HepG2 (cell line): ENCODE measurements around the gene RPS6KA2. TPM values are rescaled to one million over a fixed set of nuclear protein-coding genes. Genes with fewer than 3 reads are reported as not detected.

Experiments used
- ATF1 ChIP-seq: IDR thresholded peaks from 2 replicates; pipeline ENCODE4 v1.6.1; 2016; ENCODE audit warnings: mild to moderate bottlenecking, control low read depth
- ETV5 ChIP-seq: IDR thresholded peaks from 2 replicates; pipeline ENCODE4 v1.6.1; 2018; ENCODE audit warnings: missing biosample characterization, missing genetic modification reagents, inconsistent platforms, borderline replicate concordance
- FOXK1 ChIP-seq: sonication (generic); formaldehyde crosslinking; IDR thresholded peaks from 2 replicates; pipeline ENCODE4 v1.4.0; 2020; ENCODE audit warnings: low read depth, missing genetic modification reagents, borderline replicate concordance
- GATAD1 ChIP-seq: IDR thresholded peaks from 2 replicates; pipeline ENCODE4 v1.6.1; 2016; ENCODE audit warnings: missing genetic modification reagents, missing compliant biosample characterization
- GTF3A ChIP-seq: sonication (generic); formaldehyde crosslinking; conservative IDR thresholded peaks from 2 replicates; pipeline ENCODE4 v1.4.0; 2020; ENCODE audit warnings: mild to moderate bottlenecking, missing genetic modification reagents
- PHF20 ChIP-seq: sonication (generic); formaldehyde crosslinking; IDR thresholded peaks from 2 replicates; pipeline ENCODE4 v1.5.0; 2020; ENCODE audit warnings: mild to moderate bottlenecking, missing genetic modification reagents
- POLR2A ChIP-seq, 2 experiments: IDR thresholded peaks; 2 replicates each; pipeline ENCODE4 v1.6.1; 2011; ENCODE audit warnings: low read depth in 2 of 2, low read length in 2 of 2, mild to moderate bottlenecking in 1 of 2, moderate library complexity in 1 of 2; ENCODE audit not compliant: insufficient read depth in 1 of 2
- SIN3B ChIP-seq: fragments of 150-350 bp; IDR thresholded peaks from 2 replicates; pipeline ENCODE4 v1.6.1; 2014; ENCODE audit warnings: low read length
- TRAFD1 ChIP-seq: sonication (generic); formaldehyde crosslinking; IDR thresholded peaks from 2 replicates; pipeline ENCODE4 v1.5.1; 2020; ENCODE audit warnings: missing genetic modification reagents, mild to moderate bottlenecking, borderline replicate concordance
- ZBED4 ChIP-seq: sonication (generic); formaldehyde crosslinking; IDR thresholded peaks from 2 replicates; pipeline ENCODE4 v1.4.0; 2020; ENCODE audit warnings: missing genetic modification reagents, borderline replicate concordance
- ZBTB7A ChIP-seq: sonication (generic); formaldehyde crosslinking; IDR thresholded peaks from 2 replicates; pipeline ENCODE4 v1.8.0; 2022; ENCODE audit warnings: mild to moderate bottlenecking, missing genetic modification reagents
- ZNF12 ChIP-seq: sonication (generic); formaldehyde crosslinking; IDR thresholded peaks from 2 replicates; pipeline ENCODE4 v1.5.0; 2020; ENCODE audit warnings: missing genetic modification reagents
- ZNF263 ChIP-seq: sonication (generic); formaldehyde crosslinking; IDR thresholded peaks from 2 replicates; pipeline ENCODE4 v1.4.0; 2020; ENCODE audit warnings: missing genetic modification reagents
- ZNF383 ChIP-seq: sonication (generic); formaldehyde crosslinking; IDR thresholded peaks from 2 replicates; pipeline ENCODE4 v1.4.0; 2020; ENCODE audit warnings: missing genetic modification reagents, mild to moderate bottlenecking, borderline replicate concordance
- ZNF468 ChIP-seq: sonication (generic); formaldehyde crosslinking; IDR thresholded peaks from 2 replicates; pipeline ENCODE4 v1.8.0; 2022; ENCODE audit warnings: mild to moderate bottlenecking, moderate library complexity, missing genetic modification reagents
- ZNF577 ChIP-seq: sonication (generic); formaldehyde crosslinking; IDR thresholded peaks from 2 replicates; pipeline ENCODE4 v1.4.0; 2020; ENCODE audit warnings: mild to moderate bottlenecking, low read depth, missing genetic modification reagents, borderline replicate concordance
- ZSCAN21 ChIP-seq: sonication (generic); formaldehyde crosslinking; IDR thresholded peaks from 2 replicates; pipeline ENCODE4 v1.8.0; 2022; ENCODE audit warnings: mild to moderate bottlenecking, missing genetic modification reagents, moderate library complexity, borderline replicate concordance
- polyA plus RNA-seq, 8 experiments: library from polyadenylated mRNA; depleted of rRNA in 3 of 8; stranded (reverse) in 7 of 8; unstranded in 1 of 8; fragments of >200 nt; fragmentation: Illumina TruSeq in 4 of 8; extraction: Trizol in 4 of 8; gene quantifications; 2 replicates each; pipeline versions ENCODE4 v1.2.1 to v1.2.3, GENCODE V29; 2011 to 2016; ENCODE audit warnings: low read depth in 4 of 8, missing spikeins in 1 of 8, mixed read lengths in 1 of 8; ENCODE audit not compliant: insufficient read depth in 1 of 8
- total RNA-seq, 5 experiments: library from RNA; depleted of rRNA; stranded (reverse); fragments of >200 nt; fragmentation: Illumina TruSeq; extraction: Trizol; gene quantifications; 2 replicates each; pipeline ENCODE4 v1.2.3, GENCODE V29; 2016; ENCODE audit warnings: low read depth in 1 of 5
- TF ChIP-seq, protein P1 (sequence below): sonication (generic); formaldehyde crosslinking; IDR thresholded peaks from 2 replicates; pipeline ENCODE4 v1.5.1; 2020; ENCODE audit warnings: mild to moderate bottlenecking, missing genetic modification reagents, moderate library complexity
- TF ChIP-seq, protein P2 (sequence below): sonication (generic); formaldehyde crosslinking; IDR thresholded peaks from 2 replicates; pipeline ENCODE4 v1.5.0; 2020; ENCODE audit warnings: missing genetic modification reagents
- TF ChIP-seq, protein P3 (sequence below): sonication (generic); formaldehyde crosslinking; IDR thresholded peaks from 2 replicates; pipeline ENCODE4 v1.5.0; 2020; ENCODE audit warnings: missing genetic modification reagents

RPS6KA2 gene
- total and polyA plus RNA-seq, 2 of the 13 experiments (the other 11 are each of a cell fraction or from before 2014, with no cell fraction given): 0.22 to 0.38 TPM

GRCh38 chr6:166420351-166420750 lies 206.7 kb downstream of the RPS6KA2 start (continued):
- TF ChIP-seq, protein P1, sequence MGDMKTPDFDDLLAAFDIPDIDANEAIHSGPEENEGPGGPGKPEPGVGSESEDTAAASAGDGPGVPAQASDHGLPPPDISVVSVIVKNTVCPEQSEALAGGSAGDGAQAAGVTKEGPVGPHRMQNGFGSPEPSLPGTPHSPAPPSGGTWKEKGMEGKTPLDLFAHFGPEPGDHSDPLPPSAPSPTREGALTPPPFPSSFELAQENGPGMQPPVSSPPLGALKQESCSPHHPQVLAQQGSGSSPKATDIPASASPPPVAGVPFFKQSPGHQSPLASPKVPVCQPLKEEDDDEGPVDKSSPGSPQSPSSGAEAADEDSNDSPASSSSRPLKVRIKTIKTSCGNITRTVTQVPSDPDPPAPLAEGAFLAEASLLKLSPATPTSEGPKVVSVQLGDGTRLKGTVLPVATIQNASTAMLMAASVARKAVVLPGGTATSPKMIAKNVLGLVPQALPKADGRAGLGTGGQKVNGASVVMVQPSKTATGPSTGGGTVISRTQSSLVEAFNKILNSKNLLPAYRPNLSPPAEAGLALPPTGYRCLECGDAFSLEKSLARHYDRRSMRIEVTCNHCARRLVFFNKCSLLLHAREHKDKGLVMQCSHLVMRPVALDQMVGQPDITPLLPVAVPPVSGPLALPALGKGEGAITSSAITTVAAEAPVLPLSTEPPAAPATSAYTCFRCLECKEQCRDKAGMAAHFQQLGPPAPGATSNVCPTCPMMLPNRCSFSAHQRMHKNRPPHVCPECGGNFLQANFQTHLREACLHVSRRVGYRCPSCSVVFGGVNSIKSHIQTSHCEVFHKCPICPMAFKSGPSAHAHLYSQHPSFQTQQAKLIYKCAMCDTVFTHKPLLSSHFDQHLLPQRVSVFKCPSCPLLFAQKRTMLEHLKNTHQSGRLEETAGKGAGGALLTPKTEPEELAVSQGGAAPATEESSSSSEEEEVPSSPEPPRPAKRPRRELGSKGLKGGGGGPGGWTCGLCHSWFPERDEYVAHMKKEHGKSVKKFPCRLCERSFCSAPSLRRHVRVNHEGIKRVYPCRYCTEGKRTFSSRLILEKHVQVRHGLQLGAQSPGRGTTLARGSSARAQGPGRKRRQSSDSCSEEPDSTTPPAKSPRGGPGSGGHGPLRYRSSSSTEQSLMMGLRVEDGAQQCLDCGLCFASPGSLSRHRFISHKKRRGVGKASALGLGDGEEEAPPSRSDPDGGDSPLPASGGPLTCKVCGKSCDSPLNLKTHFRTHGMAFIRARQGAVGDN (CRISPR knock-in tag): no peak
- TF ChIP-seq POLR2A (IDR thresholded peaks at IDR 0.05; ENCODE audit: insufficient read depth in 1 of 2, low read depth in 2 of 2, low read length in 2 of 2) (no peak), ZBED4 (no peak), SIN3B (no peak), ETV5 (CRISPR knock-in tag) (peak; percentile 50; the same call in 1 of the 2 replicates), GATAD1 (CRISPR knock-in tag) (no peak), ZBTB7A (no peak), ZNF577 (CRISPR knock-in tag) (no peak), ZNF263 (0 out of 2 replicates have a peak, but pooled peaks have one; percentile 62), PHF20 (CRISPR knock-in tag) (no peak), TRAFD1 (CRISPR knock-in tag) (no peak), ATF1 (CRISPR knock-in tag) (0 out of 2 replicates have a peak, but pooled peaks have one; percentile 21), ZSCAN21 (CRISPR knock-in tag) (0 out of 2 replicates have a peak, but pooled peaks have one; percentile 24), FOXK1 (CRISPR knock-in tag) (no peak), ZNF383 (no peak), ZNF12 (CRISPR knock-in tag) (peak; percentile 36; the same call in 1 of the 2 replicates), GTF3A (CRISPR knock-in tag) (0 out of 2 replicates have a peak, but pooled peaks have one; percentile 34), ZNF468 (CRISPR knock-in tag) (no peak)
- TF ChIP-seq, protein P2, sequence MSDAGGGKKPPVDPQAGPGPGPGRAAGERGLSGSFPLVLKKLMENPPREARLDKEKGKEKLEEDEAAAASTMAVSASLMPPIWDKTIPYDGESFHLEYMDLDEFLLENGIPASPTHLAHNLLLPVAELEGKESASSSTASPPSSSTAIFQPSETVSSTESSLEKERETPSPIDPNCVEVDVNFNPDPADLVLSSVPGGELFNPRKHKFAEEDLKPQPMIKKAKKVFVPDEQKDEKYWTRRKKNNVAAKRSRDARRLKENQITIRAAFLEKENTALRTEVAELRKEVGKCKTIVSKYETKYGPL (CRISPR knock-in tag): no peak
- TF ChIP-seq, protein P3, sequence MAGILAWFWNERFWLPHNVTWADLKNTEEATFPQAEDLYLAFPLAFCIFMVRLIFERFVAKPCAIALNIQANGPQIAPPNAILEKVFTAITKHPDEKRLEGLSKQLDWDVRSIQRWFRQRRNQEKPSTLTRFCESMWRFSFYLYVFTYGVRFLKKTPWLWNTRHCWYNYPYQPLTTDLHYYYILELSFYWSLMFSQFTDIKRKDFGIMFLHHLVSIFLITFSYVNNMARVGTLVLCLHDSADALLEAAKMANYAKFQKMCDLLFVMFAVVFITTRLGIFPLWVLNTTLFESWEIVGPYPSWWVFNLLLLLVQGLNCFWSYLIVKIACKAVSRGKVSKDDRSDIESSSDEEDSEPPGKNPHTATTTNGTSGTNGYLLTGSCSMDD (CRISPR knock-in tag): no peak
